ENCODE results near the gene MTRFR. TPM values are rescaled to one million over a fixed set of nuclear protein-coding genes. Genes with fewer than 3 reads are reported as not detected.

Gene MTRFR
- total and polyA plus RNA-seq, 7 donors: 7.8 to 19.1 (median 12.7) TPM

- intact Hi-C loops (cut with DNase I): no loop called here
- no peak overlapping the region for H3K27ac ChIP-seq
- WGBS, 2 donors: 92 to 95% methylated on average over 19 of the region's 19 CpGs
- H3K36me3 ChIP-seq: peaks cover 0 to 54% (median 18%) of the 10 kb centered on the region in 4 donors
- H3K4me3 ChIP-seq: no peak overlapping the region
- no peaks in the 10 kb centered on the region for H3K27me3 ChIP-seq
- DNase-seq: no peak
- TF ChIP-seq POLR2AphosphoS5 (IDR thresholded peaks at IDR 0.05): no peak
- TF ChIP-seq, protein P1, sequence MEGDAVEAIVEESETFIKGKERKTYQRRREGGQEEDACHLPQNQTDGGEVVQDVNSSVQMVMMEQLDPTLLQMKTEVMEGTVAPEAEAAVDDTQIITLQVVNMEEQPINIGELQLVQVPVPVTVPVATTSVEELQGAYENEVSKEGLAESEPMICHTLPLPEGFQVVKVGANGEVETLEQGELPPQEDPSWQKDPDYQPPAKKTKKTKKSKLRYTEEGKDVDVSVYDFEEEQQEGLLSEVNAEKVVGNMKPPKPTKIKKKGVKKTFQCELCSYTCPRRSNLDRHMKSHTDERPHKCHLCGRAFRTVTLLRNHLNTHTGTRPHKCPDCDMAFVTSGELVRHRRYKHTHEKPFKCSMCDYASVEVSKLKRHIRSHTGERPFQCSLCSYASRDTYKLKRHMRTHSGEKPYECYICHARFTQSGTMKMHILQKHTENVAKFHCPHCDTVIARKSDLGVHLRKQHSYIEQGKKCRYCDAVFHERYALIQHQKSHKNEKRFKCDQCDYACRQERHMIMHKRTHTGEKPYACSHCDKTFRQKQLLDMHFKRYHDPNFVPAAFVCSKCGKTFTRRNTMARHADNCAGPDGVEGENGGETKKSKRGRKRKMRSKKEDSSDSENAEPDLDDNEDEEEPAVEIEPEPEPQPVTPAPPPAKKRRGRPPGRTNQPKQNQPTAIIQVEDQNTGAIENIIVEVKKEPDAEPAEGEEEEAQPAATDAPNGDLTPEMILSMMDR (IDR thresholded peaks at IDR 0.05): no peak
- H3K4me1 ChIP-seq: peaks cover 0 to 36% (median 30%) of the 10 kb centered on the region in 4 donors
- no peaks in the 10 kb centered on the region for H3K9me3 ChIP-seq
Measured at GRCh38 chr12:123266679-123267277, 33.5 kb downstream of the MTRFR start.

- intact Hi-C loops (cut with DNase I): no loop called here
- no peaks in the 10 kb centered on the region for H3K9me3 ChIP-seq
- WGBS, 2 donors: 94% methylated on average over 7 of the region's 7 CpGs
- DNase-seq: no peak
- TF ChIP-seq EP300 (IDR thresholded peaks at IDR 0.05): no peak
- no peak for TF ChIP-seq POLR2AphosphoS5 (IDR thresholded peaks at IDR 0.05)
- no peak for TF ChIP-seq POLR2A (IDR thresholded peaks at IDR 0.05)
- TF ChIP-seq, protein P1 (IDR thresholded peaks at IDR 0.05): no peak
- peak overlapping the region; percentile 84 to 90 (median 86) for H3K27ac ChIP-seq
- H3K36me3 ChIP-seq: peaks cover 0 to 48% (median 14%) of the 10 kb centered on the region in 4 donors
- no peaks in the 10 kb centered on the region for H3K27me3 ChIP-seq
- no peak overlapping the region for H3K4me3 ChIP-seq
- H3K4me1 ChIP-seq: peaks cover 0 to 40% (median 34%) of the 10 kb centered on the region in 4 donors
Measured at GRCh38 chr12:123267335-123267920, 34.2 kb downstream of the MTRFR start.

GRCh38 chr12:123267991-123268843 is 35.0 kb downstream of the MTRFR start:
- TF ChIP-seq EP300 (IDR thresholded peaks at IDR 0.05) (no peak), POLR2A (IDR thresholded peaks at IDR 0.05) (no peak)
- TF ChIP-seq, protein P1 (IDR thresholded peaks at IDR 0.05): no peak
- Histone ChIP-seq H3K27ac (peak overlapping the region; percentile 84 to 90 (median 86)), H3K4me3 (no peak overlapping the region), H3K4me1 (peaks cover 0 to 44% (median 38%) of the 10 kb centered on the region in 4 donors), H3K36me3 (peaks cover 0 to 40% (median 10%) of the 10 kb centered on the region in 4 donors), H3K27me3 (no peaks in the 10 kb centered on the region), H3K9me3 (no peaks in the 10 kb centered on the region)
- WGBS, 2 donors: 53 to 77% methylated on average over 36 of the region's 36 CpGs
- intact Hi-C loops (cut with DNase I): no loop called here
- no peak for DNase-seq

- no peak for DNase-seq
- no peak for TF ChIP-seq EP300 (IDR thresholded peaks at IDR 0.05)
- TF ChIP-seq POLR2A (IDR thresholded peaks at IDR 0.05): no peak
- TF ChIP-seq, protein P1 (IDR thresholded peaks at IDR 0.05): no peak
- TF ChIP-seq POLR2AphosphoS5 (IDR thresholded peaks at IDR 0.05): no peak
- peak overlapping the region; percentile 84 to 90 (median 86) for H3K27ac ChIP-seq
- H3K27me3 ChIP-seq: no peaks in the 10 kb centered on the region
- intact Hi-C loops (cut with DNase I): no loop called here
- H3K4me3 ChIP-seq: peak overlapping the region in 2 of 4 donors; percentile 76 to 83
- H3K9me3 ChIP-seq: no peaks in the 10 kb centered on the region
- peaks cover 0 to 34% (median 10%) of the 10 kb centered on the region in 4 donors for H3K36me3 ChIP-seq
- peaks cover 0 to 44% (median 38%) of the 10 kb centered on the region in 4 donors for H3K4me1 ChIP-seq
- WGBS, 2 donors: 67 to 88% methylated on average over 13 of the region's 13 CpGs
Measured at GRCh38 chr12:123268850-123269249, 35.6 kb downstream of the MTRFR start.
